B cell (primary cell): Measurements from ENCODE around the gene XPC.

Experiments used
- EZH2 ChIP-seq: IDR thresholded peaks from 2 replicates; pipeline ENCODE4 v1.6.1; 2012; ENCODE audit warnings: borderline replicate concordance, low read depth, mild to moderate bottlenecking, moderate library complexity, low read length; ENCODE audit not compliant: insufficient read depth, poor library complexity, severe bottlenecking
- TF ChIP-seq, protein P1 (sequence below): fragments of 200-600 bp; IDR thresholded peaks from one replicate; pipeline ENCODE4 v1.8.0; 2022; ENCODE audit warnings: antibody characterized with exemption, mild to moderate bottlenecking

DNA sequence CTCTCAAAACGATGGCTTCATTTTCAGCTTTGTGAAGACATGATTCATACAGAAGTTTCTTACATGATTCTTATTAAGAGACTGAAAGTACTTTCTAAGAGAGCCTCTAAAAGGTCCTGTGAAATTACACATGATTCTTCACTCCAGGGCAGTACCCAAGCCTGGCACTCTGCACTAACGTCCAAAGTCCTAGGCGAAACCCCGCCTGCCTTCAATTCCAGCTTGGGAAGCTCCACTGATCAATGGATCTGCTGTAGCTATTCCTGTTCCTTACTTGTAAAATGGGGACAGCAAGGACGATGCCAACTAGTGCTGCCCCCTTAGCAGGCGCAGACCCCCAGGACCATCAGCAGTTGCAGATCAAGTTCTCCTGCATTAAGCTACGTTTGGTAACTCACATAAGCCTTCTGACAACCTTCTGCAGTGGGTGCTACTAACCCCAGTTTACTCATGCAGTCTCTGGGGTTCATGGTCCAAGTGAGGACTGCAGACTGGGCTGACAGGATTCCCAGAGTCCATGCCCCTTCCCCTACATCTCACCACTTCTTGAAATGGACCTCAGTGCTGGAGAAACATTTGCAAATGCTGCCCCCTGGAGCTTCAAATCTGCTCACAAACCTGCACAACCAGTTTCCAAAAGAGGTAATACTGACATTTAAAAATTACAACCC lies 64.3 kb downstream of the XPC start:
- TF ChIP-seq, protein P1, sequence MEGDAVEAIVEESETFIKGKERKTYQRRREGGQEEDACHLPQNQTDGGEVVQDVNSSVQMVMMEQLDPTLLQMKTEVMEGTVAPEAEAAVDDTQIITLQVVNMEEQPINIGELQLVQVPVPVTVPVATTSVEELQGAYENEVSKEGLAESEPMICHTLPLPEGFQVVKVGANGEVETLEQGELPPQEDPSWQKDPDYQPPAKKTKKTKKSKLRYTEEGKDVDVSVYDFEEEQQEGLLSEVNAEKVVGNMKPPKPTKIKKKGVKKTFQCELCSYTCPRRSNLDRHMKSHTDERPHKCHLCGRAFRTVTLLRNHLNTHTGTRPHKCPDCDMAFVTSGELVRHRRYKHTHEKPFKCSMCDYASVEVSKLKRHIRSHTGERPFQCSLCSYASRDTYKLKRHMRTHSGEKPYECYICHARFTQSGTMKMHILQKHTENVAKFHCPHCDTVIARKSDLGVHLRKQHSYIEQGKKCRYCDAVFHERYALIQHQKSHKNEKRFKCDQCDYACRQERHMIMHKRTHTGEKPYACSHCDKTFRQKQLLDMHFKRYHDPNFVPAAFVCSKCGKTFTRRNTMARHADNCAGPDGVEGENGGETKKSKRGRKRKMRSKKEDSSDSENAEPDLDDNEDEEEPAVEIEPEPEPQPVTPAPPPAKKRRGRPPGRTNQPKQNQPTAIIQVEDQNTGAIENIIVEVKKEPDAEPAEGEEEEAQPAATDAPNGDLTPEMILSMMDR, result no peak
- TF ChIP-seq EZH2, result no peak
